SK-N-SH (cell line): Measurements from ENCODE around the gene FXYD5. TPM values are rescaled to one million over a fixed set of nuclear protein-coding genes. Genes with fewer than 3 reads are reported as not detected.

Source experiments
- CTCF ChIA-PET: fragments of 300-600, 350-600 bp; formaldehyde crosslinking; extraction: SDS; loops from one replicate; lab custom pipeline; 2021; lab: Yijun Ruan, JAX
- POLR2A ChIA-PET: fragments of 350-600 bp; sonication (Branson Sonifier 250); formaldehyde crosslinking; extraction: SDS; loops from one replicate; lab custom pipeline; 2020; ENCODE audit warnings: antibody characterized with exemption, inconsistent platforms; lab: Yijun Ruan, JAX
- DNase-seq: peaks from one replicate; pipeline ENCODE4 v3.0.0; 2012
- H2AFZ ChIP-seq: fragments of 200-600 bp; sonication (generic); 2 replicates; pipeline ENCODE4 v1.8.1; 2016; ENCODE audit warnings: antibody characterized with exemption, mild to moderate bottlenecking, low read depth
- H3F3A ChIP-seq: fragments of 200-600 bp; sonication (generic); replicated peaks from 2 replicates; pipeline ENCODE3; 2016; ENCODE audit warnings: antibody characterized with exemption, mild to moderate bottlenecking; ENCODE audit not compliant: insufficient read depth
- H3K27ac ChIP-seq, 2 experiments: fragments of 200-500 bp in 1 of 2; fragments of 200-600 bp in 1 of 2; sonication (Bioruptor generic) in 1 of 2; sonication (generic), shearing (Covaris generic) in 1 of 2; 2 replicates each; pipeline versions ENCODE4 v1.5.1 to v1.6.1; 2014 to 2016; ENCODE audit warnings: low read depth in 2 of 2, inconsistent platforms in 1 of 2, low read length in 1 of 2, mild to moderate bottlenecking in 1 of 2, mixed read lengths in 1 of 2
- H3K27me3 ChIP-seq: fragments of 200-600 bp; sonication (generic), shearing (Covaris generic); 2 replicates; pipeline ENCODE4 v1.6.1; 2016; ENCODE audit warnings: mixed run types; ENCODE audit not compliant: insufficient read depth
- H3K36me3 ChIP-seq, 2 experiments: fragments of 200-500 bp in 1 of 2; fragments of 200-600 bp in 1 of 2; sonication (Bioruptor generic) in 1 of 2; sonication (generic) in 1 of 2; replicated peaks in 1 of 2; 2 replicates each; pipeline versions ENCODE3 to v1.5.1; 2014 to 2016; ENCODE audit warnings: low read length in 1 of 2, mild to moderate bottlenecking in 1 of 2; ENCODE audit not compliant: insufficient read depth in 2 of 2, control insufficient read depth in 1 of 2
- H3K4me1 ChIP-seq, 2 experiments: fragments of 200-500 bp in 1 of 2; fragments of 200-600 bp in 1 of 2; sonication (Bioruptor generic) in 1 of 2; sonication (generic), shearing (Covaris generic) in 1 of 2; 2 replicates each; pipeline versions ENCODE4 v1.5.1 to v1.6.1; 2014 to 2016; ENCODE audit warnings: low read depth in 1 of 2, low read length in 1 of 2, mixed run types in 1 of 2; ENCODE audit not compliant: insufficient read depth in 2 of 2, control insufficient read depth in 1 of 2
- H3K4me2 ChIP-seq: fragments of 200-600 bp; sonication (generic), shearing (Covaris generic); 2 replicates; pipeline ENCODE4 v1.6.1; 2017; ENCODE audit warnings: mixed run types
- H3K4me3 ChIP-seq, 2 experiments: fragments of 200-500 bp in 1 of 2; fragments of 200-600 bp in 1 of 2; sonication (Bioruptor generic) in 1 of 2; sonication (generic), shearing (Covaris generic) in 1 of 2; 2 replicates each; pipeline versions ENCODE4 v1.5.1 to v1.8.1; 2014 to 2016; ENCODE audit warnings: low read depth in 2 of 2, inconsistent platforms in 1 of 2, low read length in 1 of 2, mild to moderate bottlenecking in 1 of 2, mixed read lengths in 1 of 2, moderate library complexity in 1 of 2
- H3K79me2 ChIP-seq: fragments of 200-600 bp; sonication (generic); 2 replicates; pipeline ENCODE4 v1.8.1; 2017; ENCODE audit warnings: mild to moderate bottlenecking; ENCODE audit not compliant: insufficient read depth
- H3K9ac ChIP-seq: fragments of 200-600 bp; sonication (generic); 2 replicates; pipeline ENCODE4 v1.6.1; 2017; ENCODE audit warnings: mixed run types
- H3K9me2 ChIP-seq: fragments of 200-600 bp; sonication (generic); 2 replicates; pipeline ENCODE4 v1.6.1; 2017; ENCODE audit warnings: mixed run types
- H3K9me3 ChIP-seq: fragments of 200-600 bp; sonication (generic); 2 replicates; pipeline ENCODE4 v1.6.1; 2017; ENCODE audit warnings: mixed run types, mild to moderate bottlenecking, moderate library complexity
- H4K20me1 ChIP-seq: fragments of 200-600 bp; sonication (generic); 2 replicates; pipeline ENCODE4 v1.6.1; 2017; ENCODE audit warnings: mild to moderate bottlenecking, mixed run types; ENCODE audit not compliant: insufficient read depth
- CHD2 ChIP-seq: fragments of 150-350 bp; IDR thresholded peaks from 2 replicates; pipeline ENCODE4 v1.6.1; 2018; ENCODE audit warnings: low read length; ENCODE audit not compliant: partially characterized antibody
- POLR2AphosphoS5 ChIP-seq: IDR thresholded peaks from 2 replicates; pipeline ENCODE4 v1.6.1; 2012; ENCODE audit warnings: low read depth, low read length
- RAD21 ChIP-seq: IDR thresholded peaks from 2 replicates; pipeline ENCODE4 v1.6.1; 2012; ENCODE audit warnings: mild to moderate bottlenecking, low read length
- SIN3A ChIP-seq: IDR thresholded peaks from 2 replicates; pipeline ENCODE4 v1.6.1; 2012; ENCODE audit warnings: low read depth, mild to moderate bottlenecking, low read length, moderate library complexity, borderline replicate concordance
- SMC3 ChIP-seq: IDR thresholded peaks from 2 replicates; pipeline ENCODE4 v1.6.1; 2012; ENCODE audit warnings: low read depth, low read length, improper control_type of control experiment
- YY1 ChIP-seq: IDR thresholded peaks from 2 replicates; pipeline ENCODE4 v1.4.0; 2012; ENCODE audit warnings: low read depth, mild to moderate bottlenecking
- WGBS: methylation state at CpG from one replicate; pipeline ENCODE4 v1.1.6; 2017; ENCODE audit warnings: low lambda C conversion rate; 5-methylcytosine and 5-hydroxymethylcytosine counted together
- polyA plus RNA-seq, 3 experiments: library from polyadenylated mRNA; depleted of rRNA; stranded (reverse); fragments of >200 nt; gene quantifications; 2 replicates each; pipeline ENCODE4 v1.2.3, GENCODE V29; 2012
- TF ChIP-seq, protein P1 (sequence below): IDR thresholded peaks from 2 replicates; pipeline ENCODE4 v1.6.1; 2012; ENCODE audit warnings: mild to moderate bottlenecking, low read depth, low read length, moderate library complexity
- TF ChIP-seq, protein P2 (sequence below): IDR thresholded peaks from 2 replicates; pipeline ENCODE4; 2012
- TF ChIP-seq, protein P3 (sequence below): fragments of 200-600 bp; sonication (generic); IDR thresholded peaks from 2 replicates; pipeline ENCODE4 v1.6.1; 2017; ENCODE audit warnings: antibody characterized with exemption, mild to moderate bottlenecking, moderate library complexity

The FXYD5 gene
- polyA plus RNA-seq, 1 of the 3 experiments (the other 2 are of a cell fraction): 195 TPM

DNA sequence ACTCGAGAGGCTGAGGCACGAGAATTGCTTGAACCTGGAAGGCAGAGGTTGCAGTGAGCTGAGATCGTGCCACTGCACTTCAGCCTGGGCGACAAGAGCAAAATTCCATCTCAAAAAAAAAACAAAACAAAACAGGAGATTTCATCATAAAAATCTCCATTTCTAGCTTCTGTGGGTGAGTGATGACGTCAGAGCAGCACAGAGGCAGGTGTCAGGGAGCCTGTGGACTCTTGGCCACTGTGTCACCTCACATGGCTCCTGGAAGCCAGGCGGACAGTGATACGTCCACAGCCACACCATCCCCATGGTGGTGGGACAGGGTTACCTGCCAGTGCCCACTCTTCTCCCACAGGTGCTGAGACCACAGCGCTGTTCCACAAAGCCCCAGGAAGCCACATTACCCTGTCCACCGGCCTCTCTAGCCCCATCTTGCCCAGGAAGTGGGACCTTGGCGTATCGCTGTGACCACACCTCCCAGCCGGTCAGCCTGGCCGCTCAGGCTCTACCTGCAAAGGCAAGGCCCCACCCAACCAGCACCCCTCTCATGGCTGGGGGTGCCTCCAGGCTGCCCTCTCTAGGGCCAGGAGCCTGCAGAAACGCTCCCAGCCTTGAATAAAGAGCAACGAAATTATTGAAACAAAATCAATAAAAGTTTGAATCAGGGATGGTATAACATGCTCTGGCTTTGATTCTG lies 41.4 kb upstream of the FXYD5 start:
- no peaks in the 10 kb centered on the region for H3K79me2 ChIP-seq
- no peaks in the 10 kb centered on the region for H3F3A ChIP-seq
- 81% methylated on average over 10 of the region's 15 CpGs for WGBS
- H2AFZ ChIP-seq: no peak overlapping the region
- peaks cover 0 to 8% of the 10 kb centered on the region in 2 experiments; a peak in 1 of 4 replicates for H3K4me1 ChIP-seq
- no peak overlapping the region for H3K4me3 ChIP-seq
- H3K9ac ChIP-seq: no peak overlapping the region
- no peaks in the 10 kb centered on the region; the same call in 1 of the 2 replicates for H3K27me3 ChIP-seq
- no peaks in the 10 kb centered on the region for H3K9me3 ChIP-seq
- H3K4me2 ChIP-seq: no peak overlapping the region
- H3K9me2 ChIP-seq: no peaks in the 10 kb centered on the region
- CTCF ChIA-PET: interaction anchor here (1.0 kb wide), 1 partner anchor 24 kb away, joined by 3 read pairs; no protein-coding TSS in a partner anchor
- TF ChIP-seq SIN3A (no peak), YY1 (no peak), RAD21 (no peak), SMC3 (no peak), POLR2AphosphoS5 (no peak)
- TF ChIP-seq, protein P1, sequence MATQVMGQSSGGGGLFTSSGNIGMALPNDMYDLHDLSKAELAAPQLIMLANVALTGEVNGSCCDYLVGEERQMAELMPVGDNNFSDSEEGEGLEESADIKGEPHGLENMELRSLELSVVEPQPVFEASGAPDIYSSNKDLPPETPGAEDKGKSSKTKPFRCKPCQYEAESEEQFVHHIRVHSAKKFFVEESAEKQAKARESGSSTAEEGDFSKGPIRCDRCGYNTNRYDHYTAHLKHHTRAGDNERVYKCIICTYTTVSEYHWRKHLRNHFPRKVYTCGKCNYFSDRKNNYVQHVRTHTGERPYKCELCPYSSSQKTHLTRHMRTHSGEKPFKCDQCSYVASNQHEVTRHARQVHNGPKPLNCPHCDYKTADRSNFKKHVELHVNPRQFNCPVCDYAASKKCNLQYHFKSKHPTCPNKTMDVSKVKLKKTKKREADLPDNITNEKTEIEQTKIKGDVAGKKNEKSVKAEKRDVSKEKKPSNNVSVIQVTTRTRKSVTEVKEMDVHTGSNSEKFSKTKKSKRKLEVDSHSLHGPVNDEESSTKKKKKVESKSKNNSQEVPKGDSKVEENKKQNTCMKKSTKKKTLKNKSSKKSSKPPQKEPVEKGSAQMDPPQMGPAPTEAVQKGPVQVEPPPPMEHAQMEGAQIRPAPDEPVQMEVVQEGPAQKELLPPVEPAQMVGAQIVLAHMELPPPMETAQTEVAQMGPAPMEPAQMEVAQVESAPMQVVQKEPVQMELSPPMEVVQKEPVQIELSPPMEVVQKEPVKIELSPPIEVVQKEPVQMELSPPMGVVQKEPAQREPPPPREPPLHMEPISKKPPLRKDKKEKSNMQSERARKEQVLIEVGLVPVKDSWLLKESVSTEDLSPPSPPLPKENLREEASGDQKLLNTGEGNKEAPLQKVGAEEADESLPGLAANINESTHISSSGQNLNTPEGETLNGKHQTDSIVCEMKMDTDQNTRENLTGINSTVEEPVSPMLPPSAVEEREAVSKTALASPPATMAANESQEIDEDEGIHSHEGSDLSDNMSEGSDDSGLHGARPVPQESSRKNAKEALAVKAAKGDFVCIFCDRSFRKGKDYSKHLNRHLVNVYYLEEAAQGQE: no peak
- TF ChIP-seq, protein P2, sequence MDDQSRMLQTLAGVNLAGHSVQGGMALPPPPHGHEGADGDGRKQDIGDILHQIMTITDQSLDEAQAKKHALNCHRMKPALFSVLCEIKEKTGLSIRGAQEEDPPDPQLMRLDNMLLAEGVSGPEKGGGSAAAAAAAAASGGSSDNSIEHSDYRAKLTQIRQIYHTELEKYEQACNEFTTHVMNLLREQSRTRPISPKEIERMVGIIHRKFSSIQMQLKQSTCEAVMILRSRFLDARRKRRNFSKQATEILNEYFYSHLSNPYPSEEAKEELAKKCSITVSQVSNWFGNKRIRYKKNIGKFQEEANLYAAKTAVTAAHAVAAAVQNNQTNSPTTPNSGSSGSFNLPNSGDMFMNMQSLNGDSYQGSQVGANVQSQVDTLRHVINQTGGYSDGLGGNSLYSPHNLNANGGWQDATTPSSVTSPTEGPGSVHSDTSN: no peak
- no peak for DNase-seq
- POLR2A ChIA-PET: no interaction called here
- no peak overlapping the region for H3K27ac ChIP-seq
- no peaks in the 10 kb centered on the region for H4K20me1 ChIP-seq
- H3K36me3 ChIP-seq: no peaks in the 10 kb centered on the region

DNA sequence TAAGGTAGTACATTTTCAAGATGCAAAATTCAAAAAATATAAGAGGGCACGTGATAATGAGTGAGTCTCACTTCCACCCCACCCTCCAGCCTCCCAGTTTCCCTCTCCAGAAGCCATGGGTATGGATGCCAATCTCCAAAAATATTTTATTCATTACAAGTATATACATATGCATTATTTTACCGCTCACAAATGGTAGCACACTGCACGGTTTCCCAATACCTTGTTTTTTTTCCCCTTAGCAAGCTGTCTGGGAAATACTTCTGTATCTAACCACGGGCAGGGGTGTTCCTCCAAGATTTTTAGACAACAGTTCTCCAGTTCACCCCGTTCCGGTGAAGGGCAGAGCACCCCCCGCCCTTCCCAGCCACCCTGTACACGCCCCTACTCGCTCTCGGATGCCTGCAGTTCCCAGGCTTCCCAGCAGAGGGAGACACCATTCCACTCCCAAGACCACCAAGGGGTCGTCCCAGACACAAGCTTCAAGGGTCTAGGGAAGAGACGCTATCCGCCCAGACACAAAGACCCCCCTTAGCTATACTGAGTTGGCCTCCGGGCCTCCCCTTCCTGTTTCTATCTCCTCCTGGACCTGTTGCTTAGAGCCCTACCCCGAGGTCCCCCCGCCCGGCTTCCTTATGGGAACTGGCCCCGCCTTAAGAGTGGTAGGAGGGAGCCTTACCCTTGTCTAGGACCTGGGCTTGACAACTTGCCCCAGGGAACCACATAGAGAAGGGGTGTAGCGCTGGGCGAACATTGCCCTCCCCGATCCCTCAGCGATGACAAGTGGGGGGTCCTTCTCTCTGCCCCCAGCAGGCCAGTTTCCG lies 40.0 kb upstream of the FXYD5 start:
- H3K4me2 ChIP-seq: peak overlapping the region; percentile 42; the same call in 1 of the 2 replicates
- no peak overlapping the region for H2AFZ ChIP-seq
- no peaks in the 10 kb centered on the region for H4K20me1 ChIP-seq
- peak; percentile 92 for DNase-seq
- peaks cover 0 to 8% of the 10 kb centered on the region in 2 experiments; a peak in 1 of 4 replicates for H3K4me1 ChIP-seq
- 27% methylated on average over 19 of the region's 23 CpGs for WGBS
- H3K79me2 ChIP-seq: no peaks in the 10 kb centered on the region
- peak overlapping the region in 1 of 2 experiments; percentile 44; a peak in 1 of 4 replicates for H3K4me3 ChIP-seq
- H3K36me3 ChIP-seq: no peaks in the 10 kb centered on the region
- no peaks in the 10 kb centered on the region for H3K9me2 ChIP-seq
- TF ChIP-seq, protein P3, sequence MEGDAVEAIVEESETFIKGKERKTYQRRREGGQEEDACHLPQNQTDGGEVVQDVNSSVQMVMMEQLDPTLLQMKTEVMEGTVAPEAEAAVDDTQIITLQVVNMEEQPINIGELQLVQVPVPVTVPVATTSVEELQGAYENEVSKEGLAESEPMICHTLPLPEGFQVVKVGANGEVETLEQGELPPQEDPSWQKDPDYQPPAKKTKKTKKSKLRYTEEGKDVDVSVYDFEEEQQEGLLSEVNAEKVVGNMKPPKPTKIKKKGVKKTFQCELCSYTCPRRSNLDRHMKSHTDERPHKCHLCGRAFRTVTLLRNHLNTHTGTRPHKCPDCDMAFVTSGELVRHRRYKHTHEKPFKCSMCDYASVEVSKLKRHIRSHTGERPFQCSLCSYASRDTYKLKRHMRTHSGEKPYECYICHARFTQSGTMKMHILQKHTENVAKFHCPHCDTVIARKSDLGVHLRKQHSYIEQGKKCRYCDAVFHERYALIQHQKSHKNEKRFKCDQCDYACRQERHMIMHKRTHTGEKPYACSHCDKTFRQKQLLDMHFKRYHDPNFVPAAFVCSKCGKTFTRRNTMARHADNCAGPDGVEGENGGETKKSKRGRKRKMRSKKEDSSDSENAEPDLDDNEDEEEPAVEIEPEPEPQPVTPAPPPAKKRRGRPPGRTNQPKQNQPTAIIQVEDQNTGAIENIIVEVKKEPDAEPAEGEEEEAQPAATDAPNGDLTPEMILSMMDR: peak; percentile 96
- no peak for TF ChIP-seq YY1
- peak; percentile 70 for TF ChIP-seq RAD21
- TF ChIP-seq CHD2: no peak
- TF ChIP-seq SMC3: peak; percentile 61
- TF ChIP-seq, all 33 proteins: peak for 3
- Histone ChIP-seq H3K27ac (no peak overlapping the region), H3K9me3 (no peaks in the 10 kb centered on the region), H3F3A (no peaks in the 10 kb centered on the region), H3K27me3 (no peaks in the 10 kb centered on the region; the same call in 1 of the 2 replicates), H3K9ac (no peak overlapping the region)
- CTCF ChIA-PET: interaction anchor here (0.6 to 3.9 kb wide), 27 partner anchors 8 to 239 kb away, joined by 3 to 66 read pairs (median 5); partner anchors contain the start of genes FXYD1, FXYD7 and LGI4
- POLR2A ChIA-PET: no interaction called here
